Breast epithelium (tissue), 3 donors: Measurements from ENCODE around the gene USP15.

ENCODE experiments used
- POLR2A ChIP-seq: fragments of 450-650 bp; IDR thresholded peaks from one replicate; pipeline ENCODE4 v1.6.1; 2016; ENCODE audit warnings: antibody characterized with exemption, mild to moderate bottlenecking, moderate library complexity
- POLR2AphosphoS5 ChIP-seq, 3 donors: sonication (generic); formaldehyde crosslinking; IDR thresholded peaks; one replicate each; pipeline ENCODE4 v1.6.1; 2017; ENCODE audit warnings: antibody characterized with exemption in 3 of 3
- TF ChIP-seq, protein P1 (sequence below), 3 donors: fragments of 450-650 bp; IDR thresholded peaks; one replicate each; pipeline ENCODE4 v1.5.1; 2016 to 2017; ENCODE audit warnings: antibody characterized with exemption in 3 of 3, mild to moderate bottlenecking in 3 of 3, moderate library complexity in 3 of 3

DNA sequence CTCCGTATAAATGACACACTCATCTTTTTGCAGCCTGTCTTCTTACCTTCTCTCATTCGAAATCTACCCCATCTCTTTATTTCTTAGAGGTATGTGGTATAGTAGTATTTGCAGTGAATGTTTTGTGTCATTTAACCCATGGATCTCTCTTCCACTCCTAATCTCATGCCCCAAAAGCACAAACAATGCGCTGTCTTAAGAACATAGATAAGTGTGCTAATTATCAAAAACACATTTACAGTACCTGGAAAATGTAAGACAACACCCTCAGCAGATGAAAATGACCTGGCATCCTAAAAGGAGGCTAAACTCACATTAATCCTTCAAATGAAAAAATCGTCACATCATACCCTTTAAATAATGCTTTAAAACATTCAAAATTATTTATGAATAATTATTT, 10.7 kb downstream of the USP15 start:
- TF ChIP-seq, protein P1, sequence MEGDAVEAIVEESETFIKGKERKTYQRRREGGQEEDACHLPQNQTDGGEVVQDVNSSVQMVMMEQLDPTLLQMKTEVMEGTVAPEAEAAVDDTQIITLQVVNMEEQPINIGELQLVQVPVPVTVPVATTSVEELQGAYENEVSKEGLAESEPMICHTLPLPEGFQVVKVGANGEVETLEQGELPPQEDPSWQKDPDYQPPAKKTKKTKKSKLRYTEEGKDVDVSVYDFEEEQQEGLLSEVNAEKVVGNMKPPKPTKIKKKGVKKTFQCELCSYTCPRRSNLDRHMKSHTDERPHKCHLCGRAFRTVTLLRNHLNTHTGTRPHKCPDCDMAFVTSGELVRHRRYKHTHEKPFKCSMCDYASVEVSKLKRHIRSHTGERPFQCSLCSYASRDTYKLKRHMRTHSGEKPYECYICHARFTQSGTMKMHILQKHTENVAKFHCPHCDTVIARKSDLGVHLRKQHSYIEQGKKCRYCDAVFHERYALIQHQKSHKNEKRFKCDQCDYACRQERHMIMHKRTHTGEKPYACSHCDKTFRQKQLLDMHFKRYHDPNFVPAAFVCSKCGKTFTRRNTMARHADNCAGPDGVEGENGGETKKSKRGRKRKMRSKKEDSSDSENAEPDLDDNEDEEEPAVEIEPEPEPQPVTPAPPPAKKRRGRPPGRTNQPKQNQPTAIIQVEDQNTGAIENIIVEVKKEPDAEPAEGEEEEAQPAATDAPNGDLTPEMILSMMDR (IDR thresholded peaks at IDR 0.05): no peak
- TF ChIP-seq POLR2A (no peak), POLR2AphosphoS5 (IDR thresholded peaks at IDR 0.05) (no peak)
